Measurements from ENCODE around the gene PIAS4.

PIAS4 gene

DNA sequence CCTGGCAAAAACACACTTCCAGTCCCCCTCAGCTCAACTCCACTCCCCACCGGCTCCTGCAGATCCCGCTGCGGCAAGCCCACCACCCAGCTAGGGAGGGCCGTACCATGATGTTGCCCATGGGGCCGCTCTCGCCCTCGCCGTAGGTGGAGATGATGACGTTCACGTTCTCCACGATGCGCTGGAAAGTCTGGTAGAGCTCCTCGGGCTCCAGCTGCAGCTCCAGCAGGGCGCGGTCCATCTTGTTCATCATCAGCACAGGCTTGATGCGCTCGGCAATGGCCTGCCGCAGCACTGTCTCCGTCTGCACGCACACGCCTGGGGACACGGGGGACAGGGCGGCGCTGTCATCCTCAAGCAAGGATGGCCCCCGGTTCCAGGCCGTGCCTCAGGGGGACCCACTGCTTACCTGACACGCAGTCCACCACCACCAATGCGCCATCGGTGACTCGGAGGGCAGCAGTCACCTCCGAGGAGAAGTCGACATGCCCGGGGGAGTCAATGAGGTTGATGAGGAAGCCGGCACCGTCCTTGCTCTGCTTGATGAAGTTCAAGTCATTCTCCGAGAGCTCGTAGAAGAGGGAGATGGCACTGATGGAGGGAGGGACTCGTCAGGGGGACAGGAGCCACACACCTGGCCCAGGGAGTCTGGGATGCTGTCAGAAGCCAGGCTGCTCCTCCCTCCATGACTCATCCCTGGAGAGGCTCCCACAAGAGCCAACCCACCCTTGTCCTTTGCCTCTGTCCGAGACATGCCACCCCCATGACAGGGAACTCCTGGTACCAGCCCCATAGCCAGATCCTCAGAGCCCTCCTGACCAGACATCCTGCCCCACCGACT, 24.6 kb upstream of the PIAS4 start (continued):
- TF ChIP-seq, protein P1, sequence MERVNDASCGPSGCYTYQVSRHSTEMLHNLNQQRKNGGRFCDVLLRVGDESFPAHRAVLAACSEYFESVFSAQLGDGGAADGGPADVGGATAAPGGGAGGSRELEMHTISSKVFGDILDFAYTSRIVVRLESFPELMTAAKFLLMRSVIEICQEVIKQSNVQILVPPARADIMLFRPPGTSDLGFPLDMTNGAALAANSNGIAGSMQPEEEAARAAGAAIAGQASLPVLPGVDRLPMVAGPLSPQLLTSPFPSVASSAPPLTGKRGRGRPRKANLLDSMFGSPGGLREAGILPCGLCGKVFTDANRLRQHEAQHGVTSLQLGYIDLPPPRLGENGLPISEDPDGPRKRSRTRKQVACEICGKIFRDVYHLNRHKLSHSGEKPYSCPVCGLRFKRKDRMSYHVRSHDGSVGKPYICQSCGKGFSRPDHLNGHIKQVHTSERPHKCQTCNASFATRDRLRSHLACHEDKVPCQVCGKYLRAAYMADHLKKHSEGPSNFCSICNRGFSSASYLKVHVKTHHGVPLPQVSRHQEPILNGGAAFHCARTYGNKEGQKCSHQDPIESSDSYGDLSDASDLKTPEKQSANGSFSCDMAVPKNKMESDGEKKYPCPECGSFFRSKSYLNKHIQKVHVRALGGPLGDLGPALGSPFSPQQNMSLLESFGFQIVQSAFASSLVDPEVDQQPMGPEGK (tag by site-specific recombination; IDR thresholded peaks at IDR 0.05), result peak; percentile 50
- TF ChIP-seq SP3 (tag by site-specific recombination; IDR thresholded peaks at IDR 0.05), result peak; percentile 26
- TF ChIP-seq PRDM10 (tag by site-specific recombination; IDR thresholded peaks at IDR 0.05), result peak; percentile 73
- no peak for TF ChIP-seq ZNF768 (tag by site-specific recombination; IDR thresholded peaks at IDR 0.05)
- no peak for TF ChIP-seq ZBTB10 (tag by site-specific recombination; IDR thresholded peaks at IDR 0.05)
- TF ChIP-seq GFI1B (tag by site-specific recombination; IDR thresholded peaks at IDR 0.05), result no peak

- ChIA-PET CTCF (no interaction called here), POLR2A (interaction anchor here (1.4 to 8.3 kb wide), 2 partner anchors 13 to 23 kb away, joined by 3 to 258 read pairs; partner anchors contain the start of gene DAPK3)
- Histone ChIP-seq H3K4me3 (ENCODE audit: low read depth, low read length) (peak overlapping the region; percentile 99), H3K27ac (ENCODE audit: extremely low read depth, low read depth, low read length) (peak overlapping the region; percentile 100), H3K9me3 (ENCODE audit: control insufficient read depth, insufficient read depth, low read depth, low read length) (no peaks in the 10 kb centered on the region), H3K4me1 (ENCODE audit: control insufficient read depth, insufficient read depth, low read length) (peaks cover 11% of the 10 kb centered on the region; the same call in 1 of the 2 replicates), H3K36me3 (ENCODE audit: control insufficient read depth in 2 of 2, insufficient read depth in 1 of 2, low read length in 2 of 2) (peaks cover 28 to 62% of the 10 kb centered on the region in 2 experiments)
- TF ChIP-seq BCL11A (tag by site-specific recombination; IDR thresholded peaks at IDR 0.05; ENCODE audit: low read depth), result no peak
- TF ChIP-seq ZEB2 (tag by site-specific recombination; IDR thresholded peaks at IDR 0.05), result 0 out of 2 replicates have a peak, but pooled peaks have one; percentile 3
- 0 out of 2 replicates have a peak, but pooled peaks have one; percentile 3 for TF ChIP-seq ZBTB7A (tag by site-specific recombination; IDR thresholded peaks at IDR 0.05; ENCODE audit: low read depth)
Observed at GRCh38 chr19:3983542-3983914, 24.0 kb upstream of the PIAS4 start.

- POLR2A ChIA-PET, result interaction anchor here (1.4 to 8.3 kb wide), 3 partner anchors 13 to 200 kb away, joined by 3 to 258 read pairs (median 5); partner anchors contain the start of gene DAPK3
- CTCF ChIA-PET, result no interaction called here
- H3K4me3 ChIP-seq (ENCODE audit: low read depth, low read length), result peak overlapping the region; percentile 99
- H3K36me3 ChIP-seq (ENCODE audit: control insufficient read depth in 2 of 2, insufficient read depth in 1 of 2, low read length in 2 of 2), result peaks cover 22 to 59% of the 10 kb centered on the region in 2 experiments
- H3K27ac ChIP-seq (ENCODE audit: extremely low read depth, low read depth, low read length), result peak overlapping the region; percentile 100
- peaks cover 11% of the 10 kb centered on the region; the same call in 1 of the 2 replicates for H3K4me1 ChIP-seq (ENCODE audit: control insufficient read depth, insufficient read depth, low read length)
- H3K9me3 ChIP-seq (ENCODE audit: control insufficient read depth, insufficient read depth, low read depth, low read length), result no peaks in the 10 kb centered on the region
- TF ChIP-seq ZNF580 (tag by site-specific recombination; IDR thresholded peaks at IDR 0.05) (no peak), ZNF677 (tag by site-specific recombination; IDR thresholded peaks at IDR 0.05) (no peak), ZNF560 (tag by site-specific recombination; IDR thresholded peaks at IDR 0.05; ENCODE audit: borderline replicate concordance) (no peak), ZNF2 (tag by site-specific recombination; IDR thresholded peaks at IDR 0.05) (peak; percentile 66), ZNF843 (tag by site-specific recombination; IDR thresholded peaks at IDR 0.05) (no peak), SALL2 (tag by site-specific recombination; IDR thresholded peaks at IDR 0.05; ENCODE audit: borderline replicate concordance) (no peak)
- TF ChIP-seq, protein P2, sequence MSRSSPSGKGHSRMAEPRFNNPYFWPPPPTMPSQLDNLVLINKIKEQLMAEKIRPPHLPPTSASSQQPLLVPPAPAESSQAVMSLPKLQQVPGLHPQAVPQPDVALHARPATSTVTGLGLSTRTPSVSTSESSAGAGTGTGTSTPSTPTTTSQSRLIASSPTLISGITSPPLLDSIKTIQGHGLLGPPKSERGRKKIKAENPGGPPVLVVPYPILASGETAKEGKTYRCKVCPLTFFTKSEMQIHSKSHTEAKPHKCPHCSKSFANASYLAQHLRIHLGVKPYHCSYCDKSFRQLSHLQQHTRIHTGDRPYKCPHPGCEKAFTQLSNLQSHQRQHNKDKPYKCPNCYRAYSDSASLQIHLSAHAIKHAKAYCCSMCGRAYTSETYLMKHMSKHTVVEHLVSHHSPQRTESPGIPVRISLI (tag by site-specific recombination; IDR thresholded peaks at IDR 0.05), result no peak
- TF ChIP-seq, protein P3, sequence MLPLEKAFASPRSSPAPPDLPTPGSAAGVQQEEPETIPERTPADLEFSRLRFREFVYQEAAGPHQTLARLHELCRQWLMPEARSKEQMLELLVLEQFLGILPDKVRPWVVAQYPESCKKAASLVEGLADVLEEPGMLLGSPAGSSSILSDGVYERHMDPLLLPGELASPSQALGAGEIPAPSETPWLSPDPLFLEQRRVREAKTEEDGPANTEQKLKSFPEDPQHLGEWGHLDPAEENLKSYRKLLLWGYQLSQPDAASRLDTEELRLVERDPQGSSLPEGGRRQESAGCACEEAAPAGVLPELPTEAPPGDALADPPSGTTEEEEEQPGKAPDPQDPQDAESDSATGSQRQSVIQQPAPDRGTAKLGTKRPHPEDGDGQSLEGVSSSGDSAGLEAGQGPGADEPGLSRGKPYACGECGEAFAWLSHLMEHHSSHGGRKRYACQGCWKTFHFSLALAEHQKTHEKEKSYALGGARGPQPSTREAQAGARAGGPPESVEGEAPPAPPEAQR (tag by site-specific recombination; IDR thresholded peaks at IDR 0.05), result no peak
Observed at GRCh38 chr19:3983936-3984583, 23.5 kb upstream of the PIAS4 start.

All from HEK293 (cell line).